Right lobe of liver (tissue), 4 donors: ENCODE results near the gene ALDH1A1.

Experiments used
- CTCF ChIP-seq, 4 donors: fragments of 200-600 bp in 3 of 4; fragments of 450-650 bp in 1 of 4; IDR thresholded peaks; one replicate each; pipeline versions ENCODE4 v1.5.1 to v1.8.0; 2016 to 2022; ENCODE audit warnings: antibody characterized with exemption in 4 of 4, mild to moderate bottlenecking in 2 of 4
- POLR2A ChIP-seq: fragments of 450-650 bp; IDR thresholded peaks from one replicate; pipeline ENCODE4 v1.6.1; 2017; ENCODE audit warnings: antibody characterized with exemption, mild to moderate bottlenecking
- donor health status: DM: no; HTN: no; CAD: no.
- donor health status: DM: no; HTN: no; CAD: no.
- donor health status: DM: no; HTN: yes; CAD: no.

GRCh38 chr9:72983056-72983455, 30.2 kb upstream of the ALDH1A1 start:
- TF ChIP-seq POLR2A (peak; percentile 31), CTCF (IDR thresholded peaks at IDR 0.05) (no peak)
